GM08714 (cell line): ENCODE measurements around the gene DLG1.

Experiments
- H3K4me3 ChIP-seq: fragments of 200-500 bp; sonication (Bioruptor generic); 2 replicates; pipeline ENCODE4 v1.5.1; 2014; ENCODE audit warnings: mild to moderate bottlenecking, low read length, inconsistent platforms
- ZNF274 ChIP-seq: IDR thresholded peaks from 2 replicates; pipeline ENCODE4 v1.6.1; 2012; ENCODE audit warnings: mild to moderate bottlenecking, low read depth, low read length

DLG1 gene

GRCh38 chr3:197188963-197189362, 109.4 kb downstream of the DLG1 start:
- no peak for TF ChIP-seq ZNF274
- H3K4me3 ChIP-seq = no peak overlapping the region

GRCh38 chr3:197186887-197187588, 111.4 kb downstream of the DLG1 start:
- no peak overlapping the region for H3K4me3 ChIP-seq
- TF ChIP-seq ZNF274 = no peak

- TF ChIP-seq ZNF274 = no peak
- no peak overlapping the region for H3K4me3 ChIP-seq
These were observed 114.8 kb downstream of the DLG1 start for GRCh38 chr3:197183582-197183981.

GRCh38 chr3:197181741-197182140, 116.7 kb downstream of the DLG1 start:
- TF ChIP-seq ZNF274 = no peak

GRCh38 chr3:197178998-197179397, 119.4 kb downstream of the DLG1 start:
- TF ChIP-seq ZNF274 = no peak
- no peak overlapping the region for H3K4me3 ChIP-seq

More at GRCh38 chr3:197181741-197182140, 116.7 kb downstream of the DLG1 start:
- H3K4me3 ChIP-seq = no peak overlapping the region

- no peak for TF ChIP-seq ZNF274
These were observed 122.9 kb downstream of the DLG1 start for GRCh38 chr3:197175503-197175902.

GRCh38 chr3:197174927-197175326, 123.5 kb downstream of the DLG1 start:
- H3K4me3 ChIP-seq = no peak overlapping the region
- no peak for TF ChIP-seq ZNF274

More at GRCh38 chr3:197175503-197175902, 122.9 kb downstream of the DLG1 start:
- no peak overlapping the region for H3K4me3 ChIP-seq

GRCh38 chr3:197173620-197174019, 124.8 kb downstream of the DLG1 start:
- H3K4me3 ChIP-seq = no peak overlapping the region
- TF ChIP-seq ZNF274 = no peak

GRCh38 chr3:197171481-197172067, 126.8 kb downstream of the DLG1 start:
- no peak for TF ChIP-seq ZNF274
- H3K4me3 ChIP-seq = no peak overlapping the region

- H3K4me3 ChIP-seq = no peak overlapping the region
- TF ChIP-seq ZNF274 = no peak
These were observed 129.4 kb downstream of the DLG1 start for GRCh38 chr3:197169028-197169427.

GRCh38 chr3:197168606-197169005, 129.8 kb downstream of the DLG1 start:
- H3K4me3 ChIP-seq = no peak overlapping the region
- TF ChIP-seq ZNF274 = no peak

GRCh38 chr3:197168063-197168462, 130.3 kb downstream of the DLG1 start:
- no peak for TF ChIP-seq ZNF274
- no peak overlapping the region for H3K4me3 ChIP-seq

- no peak for TF ChIP-seq ZNF274
- H3K4me3 ChIP-seq = no peak overlapping the region
These were observed 130.9 kb downstream of the DLG1 start for GRCh38 chr3:197167549-197167948.

GRCh38 chr3:197165890-197166289, 132.5 kb downstream of the DLG1 start:
- TF ChIP-seq ZNF274 = no peak
- H3K4me3 ChIP-seq = no peak overlapping the region

- no peak overlapping the region for H3K4me3 ChIP-seq
- no peak for TF ChIP-seq ZNF274
These were observed 143.4 kb downstream of the DLG1 start for GRCh38 chr3:197155046-197155445.
